Cardiac septum (tissue), 1 donor: ENCODE measurements around the gene RPS6KC1. TPM values are rescaled to one million over a fixed set of nuclear protein-coding genes. Genes with fewer than 3 reads are reported as not detected.

Experiments used
- DNase-seq: peaks from one replicate; pipeline ENCODE4 v3.0.0-alpha.2; 2020; ENCODE audit warnings: low spot score
- intact Hi-C: fragments of 100-400 bp; cut with DNase I; formaldehyde crosslinking; loops from one replicate; pipeline ENCODE4 v1.14.0; 2022
- total RNA-seq: library from RNA; stranded (reverse); fragmentation: NEBNext Ultra II Directional; extraction: Animal tissue kit (Norgen Biotek cat#: 25700); gene quantifications from one replicate; pipeline ENCODE4 v1.2.1, GENCODE V29; 2021
- donor health status: DM: no; HTN: no; CAD: no.

Gene RPS6KC1
- total RNA-seq, 1 donor from 2014 or later: 12.7 TPM

DNA sequence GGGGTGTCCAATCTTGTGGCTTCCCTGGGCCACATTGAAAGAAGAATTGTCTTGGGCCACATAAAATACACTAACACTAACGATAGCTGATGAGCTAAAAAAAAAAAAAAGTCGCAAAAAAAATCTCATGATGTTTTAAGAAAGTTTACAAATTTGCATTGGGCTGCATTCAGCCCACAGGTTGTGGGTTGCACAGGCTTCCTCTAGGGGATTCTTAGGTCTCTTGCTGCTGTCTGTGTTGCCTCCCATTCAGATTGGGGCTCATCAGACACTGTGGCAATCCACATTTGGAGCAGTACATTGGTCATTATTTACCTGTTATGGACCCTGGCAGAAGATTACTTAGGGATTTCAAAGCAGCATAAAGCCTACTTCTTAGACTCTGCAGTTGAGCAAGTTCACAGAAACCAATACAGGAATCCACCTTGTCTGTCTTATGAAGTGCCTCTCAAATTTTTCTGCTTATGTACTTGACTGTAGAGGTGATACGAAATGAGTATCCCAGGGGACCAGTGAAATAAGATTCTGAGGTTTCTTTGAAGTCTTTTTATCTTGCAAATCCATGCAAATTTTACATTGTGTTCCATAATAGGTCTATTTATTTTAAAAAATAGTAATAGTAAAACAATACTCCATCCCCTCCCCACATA lies 205.5 kb downstream of the RPS6KC1 start:
- DNase-seq: no peak
- intact Hi-C loops: no loop called here

DNA sequence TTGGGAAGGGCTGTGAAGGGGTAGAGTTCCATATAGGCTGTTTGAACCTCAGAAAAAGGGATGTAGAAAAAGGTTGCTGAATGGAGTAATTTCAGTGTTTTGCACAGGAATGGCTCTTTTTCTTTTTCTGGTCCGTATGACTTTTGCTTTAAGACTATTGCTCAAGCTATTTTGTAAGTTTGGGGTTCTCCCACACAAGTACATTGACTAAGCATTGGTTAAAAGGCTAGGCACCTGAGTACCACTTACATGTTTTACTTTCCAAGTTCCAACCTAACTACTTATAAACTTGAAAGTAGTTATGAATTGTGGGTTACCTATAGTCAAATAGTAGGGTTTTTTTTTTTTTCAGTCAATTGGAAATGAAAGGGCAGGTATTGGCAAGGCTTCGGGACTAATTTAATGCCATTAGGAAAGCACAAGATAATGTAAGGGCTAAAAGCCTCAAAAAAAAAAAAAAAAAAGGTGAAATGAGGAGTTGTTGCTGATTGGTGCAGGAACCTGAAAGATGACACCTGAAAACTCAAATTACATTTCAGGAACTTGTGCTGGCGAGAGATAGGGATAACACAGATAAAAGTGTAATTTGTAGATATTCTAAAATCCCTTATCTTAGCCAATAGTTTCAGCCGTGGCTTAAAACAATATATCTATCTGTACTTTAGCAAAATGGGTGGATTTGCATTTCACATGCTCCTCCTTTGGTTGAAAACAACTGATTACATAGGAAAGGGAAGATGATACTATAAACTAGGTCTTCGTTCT lies 209.5 kb downstream of the RPS6KC1 start:
- intact Hi-C loops: no loop called here
- no peak for DNase-seq

DNA sequence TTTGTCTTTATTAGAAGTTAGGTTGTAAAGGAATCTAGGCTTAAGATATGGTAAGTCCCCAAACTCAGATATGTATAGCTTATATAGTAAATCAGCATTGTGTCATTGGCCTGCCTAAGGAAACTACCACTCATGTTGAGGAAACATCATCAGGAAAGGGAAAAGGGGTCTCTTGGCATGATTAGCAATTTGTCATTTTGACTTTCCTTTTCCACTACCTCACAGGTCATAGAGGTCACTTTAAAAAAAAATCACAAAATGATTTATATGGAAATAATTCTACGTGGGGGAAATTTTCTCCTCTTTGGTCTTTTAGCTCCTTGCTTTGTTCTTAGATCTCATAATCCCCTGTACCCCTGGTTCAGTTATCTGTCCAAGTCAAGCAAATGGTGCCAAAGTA lies 213.5 kb downstream of the RPS6KC1 start:
- intact Hi-C loops: no loop called here
- no peak for DNase-seq

DNA sequence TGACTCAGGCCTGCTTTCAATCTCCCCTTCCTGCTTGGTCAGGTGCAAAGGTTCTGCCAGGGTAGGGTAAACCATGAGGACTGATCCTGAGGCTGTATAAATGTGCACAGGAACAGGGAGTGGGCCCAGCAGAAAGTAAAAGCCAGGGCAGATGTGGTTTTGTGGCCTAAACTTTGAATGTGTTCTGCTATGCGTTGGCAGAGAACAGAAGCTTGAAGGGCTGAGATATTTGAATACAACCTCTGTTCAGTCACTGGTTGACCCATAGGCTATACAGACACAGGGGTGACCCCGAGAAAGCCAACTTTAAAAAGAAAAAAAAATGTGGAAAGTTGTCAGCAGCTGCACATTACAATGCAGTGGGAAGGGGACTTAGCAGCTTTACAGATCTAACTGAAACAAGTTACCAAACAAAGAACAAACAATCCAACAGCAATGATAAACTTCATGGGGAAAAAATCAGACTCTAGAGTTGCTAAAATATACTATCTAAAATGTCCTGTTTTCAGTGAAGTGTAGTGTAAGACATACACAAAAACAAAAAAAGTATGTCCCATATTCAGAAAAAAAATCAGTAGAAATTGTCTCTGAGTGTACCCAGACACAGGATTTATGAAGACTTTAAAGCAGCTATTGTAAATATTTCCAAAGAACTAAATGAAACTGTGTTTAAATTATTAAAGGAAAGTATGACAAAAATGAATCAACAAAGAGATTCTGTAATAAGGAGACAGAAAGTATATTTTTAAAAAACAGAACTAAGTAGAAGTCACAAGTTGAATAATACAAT lies 216.1 kb downstream of the RPS6KC1 start:
- no peak for DNase-seq
- intact Hi-C loops: no loop called here

DNA sequence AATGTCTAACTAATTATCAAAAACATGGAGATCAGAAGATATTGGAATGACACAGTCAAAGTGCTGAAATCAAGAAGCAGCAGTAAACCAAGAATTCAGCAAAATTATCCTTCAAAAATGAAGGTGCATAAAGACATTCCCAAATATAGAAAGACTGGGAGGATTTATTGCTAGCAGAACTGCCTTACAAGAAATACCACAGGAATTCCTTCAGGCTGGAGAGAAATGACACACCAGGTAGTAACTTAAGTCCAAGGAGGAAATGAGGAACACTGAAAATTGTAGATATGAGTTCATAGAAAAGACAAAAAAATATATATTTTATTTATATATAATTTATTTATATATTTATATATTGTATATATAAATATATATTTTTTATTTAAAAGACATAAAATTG lies 217.2 kb downstream of the RPS6KC1 start:
- intact Hi-C loops: no loop called here
- DNase-seq: no peak

DNA sequence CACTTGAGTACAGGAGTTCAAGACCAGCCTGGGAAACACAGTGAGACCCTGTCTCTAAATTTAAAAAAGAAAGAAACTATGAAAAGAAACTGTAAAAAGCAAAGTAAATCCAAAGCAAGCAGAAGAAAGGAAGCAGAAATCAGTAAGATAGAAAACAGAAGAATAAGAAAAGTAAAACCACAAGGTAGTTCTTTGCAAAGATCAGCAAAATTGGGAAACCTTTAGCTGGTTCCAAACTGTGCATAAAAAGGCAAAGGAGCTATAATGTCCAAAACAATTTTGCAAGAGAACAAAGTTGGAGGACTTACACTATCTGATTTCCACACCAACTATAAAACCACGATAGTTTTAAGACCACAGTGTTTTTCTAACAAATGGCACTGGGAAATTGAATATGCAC lies 218.8 kb downstream of the RPS6KC1 start:
- intact Hi-C loops: no loop called here
- DNase-seq: no peak

DNA sequence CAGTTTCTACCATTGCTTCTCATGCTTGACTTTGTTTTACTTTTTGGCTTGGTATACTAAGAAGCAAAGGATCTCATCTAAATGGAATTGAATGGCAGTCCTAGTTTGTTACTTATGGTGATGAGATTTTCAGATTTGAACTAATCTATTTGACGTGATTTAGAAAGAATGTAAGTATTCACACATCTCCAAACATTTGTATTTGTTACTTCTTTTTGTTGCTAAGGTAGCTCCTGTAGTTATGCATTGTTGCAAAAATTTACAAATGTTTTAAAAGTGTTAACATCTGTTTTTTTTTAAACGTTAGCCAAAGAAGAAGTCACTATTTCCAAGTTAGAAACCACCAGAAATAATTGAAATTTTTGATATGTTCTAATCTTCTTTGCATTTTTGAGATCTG lies 222.5 kb downstream of the RPS6KC1 start:
- no peak for DNase-seq
- intact Hi-C loops: no loop called here

DNA sequence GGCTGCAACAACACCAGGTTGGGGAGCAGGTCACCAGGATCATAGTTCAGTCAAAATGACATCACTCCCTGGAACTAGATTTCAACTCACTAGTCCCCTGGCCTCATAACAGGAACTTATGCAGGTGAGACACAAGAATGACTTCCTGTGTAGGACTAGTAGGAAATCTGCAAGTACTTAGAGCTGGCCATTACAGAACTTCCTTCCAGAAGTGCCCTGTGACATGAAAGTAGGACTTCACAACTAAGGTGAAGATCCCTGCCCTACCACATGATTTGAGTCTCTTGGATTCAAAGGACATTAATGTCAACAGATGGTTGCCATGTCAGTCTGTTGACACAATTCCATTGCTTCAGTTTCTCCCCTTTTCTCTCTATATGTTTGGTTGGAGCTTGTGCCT lies 223.1 kb downstream of the RPS6KC1 start:
- DNase-seq: no peak
- intact Hi-C loops: no loop called here

DNA sequence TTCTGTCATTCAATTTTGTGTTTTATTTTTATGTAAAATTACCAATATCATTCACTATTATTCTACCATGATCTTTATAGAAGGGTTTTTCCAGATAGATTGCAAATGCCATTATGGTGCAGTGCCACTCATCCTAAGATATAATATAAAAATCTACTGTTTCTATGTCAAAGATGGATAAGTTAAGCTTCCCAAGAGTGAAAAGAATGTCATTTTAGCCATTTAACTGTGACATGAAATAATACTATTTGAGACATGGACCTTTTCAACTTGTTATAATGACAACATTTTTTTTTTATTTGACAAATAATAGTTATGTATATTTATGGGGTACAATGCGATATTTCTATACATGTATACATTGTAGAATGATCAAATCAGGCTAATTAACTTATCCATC lies 224.3 kb downstream of the RPS6KC1 start:
- intact Hi-C loops: no loop called here
- no peak for DNase-seq

DNA sequence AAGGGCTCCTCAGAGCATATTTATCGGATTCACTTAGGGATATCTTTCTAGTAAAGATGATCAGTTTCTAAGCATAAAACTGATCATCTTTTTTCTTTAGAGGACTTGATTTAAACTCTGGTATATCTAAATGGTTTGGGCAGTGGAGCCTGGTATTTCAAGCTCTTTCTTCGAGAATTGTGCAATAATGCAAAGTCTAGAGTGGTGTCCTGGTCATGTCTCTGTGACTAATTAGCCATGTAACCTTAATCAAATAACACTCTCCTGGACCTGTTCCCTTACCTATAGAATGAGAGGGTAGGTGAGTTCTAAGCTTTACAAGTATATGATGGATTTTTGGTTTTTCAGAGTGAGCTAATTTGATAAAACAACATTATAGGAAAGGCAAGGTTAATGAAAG lies 225.2 kb downstream of the RPS6KC1 start:
- no peak for DNase-seq

DNA sequence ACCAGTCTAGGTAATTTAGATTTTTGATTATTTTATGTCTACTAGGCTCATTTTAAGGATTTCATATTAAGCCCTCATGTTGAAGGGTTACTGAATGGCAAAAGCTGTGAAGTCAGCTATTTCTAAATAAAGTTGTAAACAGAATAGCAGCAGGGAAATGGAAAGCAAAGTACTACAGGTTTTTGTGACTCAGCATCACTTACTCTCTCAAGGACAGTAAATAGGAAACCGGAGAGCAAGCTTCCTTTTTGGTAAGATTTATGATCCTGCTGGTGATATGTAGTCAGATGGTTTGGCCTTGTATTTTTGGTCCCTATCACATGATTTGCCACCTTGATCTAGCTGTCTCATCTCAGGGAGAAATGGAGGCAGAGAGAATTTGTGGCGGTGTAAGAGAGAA lies 226.0 kb downstream of the RPS6KC1 start:
- DNase-seq: no peak
- intact Hi-C loops: no loop called here

More for the DNA sequence above, 225.2 kb downstream of the RPS6KC1 start:
- intact Hi-C loops: no loop called here

DNA sequence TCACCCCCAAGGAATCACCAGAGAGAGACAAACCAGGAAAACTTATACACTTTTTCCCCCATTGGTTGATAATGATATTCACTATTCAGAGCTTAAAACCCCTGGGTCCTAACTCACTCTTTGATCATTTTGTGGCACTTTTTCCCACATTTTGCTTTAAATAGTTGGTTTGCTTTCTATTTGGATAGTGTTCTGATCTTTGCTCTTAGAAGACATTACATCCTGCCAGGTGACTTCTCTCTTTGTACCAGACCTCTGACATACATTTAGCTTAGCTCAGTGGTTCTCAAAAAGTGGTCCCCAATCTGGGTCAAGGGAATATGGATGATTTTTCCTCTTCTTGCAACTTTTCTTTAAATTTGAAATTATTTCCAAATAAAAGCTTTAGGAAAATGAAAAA lies 228.4 kb downstream of the RPS6KC1 start:
- intact Hi-C loops: no loop called here
- DNase-seq: no peak

DNA sequence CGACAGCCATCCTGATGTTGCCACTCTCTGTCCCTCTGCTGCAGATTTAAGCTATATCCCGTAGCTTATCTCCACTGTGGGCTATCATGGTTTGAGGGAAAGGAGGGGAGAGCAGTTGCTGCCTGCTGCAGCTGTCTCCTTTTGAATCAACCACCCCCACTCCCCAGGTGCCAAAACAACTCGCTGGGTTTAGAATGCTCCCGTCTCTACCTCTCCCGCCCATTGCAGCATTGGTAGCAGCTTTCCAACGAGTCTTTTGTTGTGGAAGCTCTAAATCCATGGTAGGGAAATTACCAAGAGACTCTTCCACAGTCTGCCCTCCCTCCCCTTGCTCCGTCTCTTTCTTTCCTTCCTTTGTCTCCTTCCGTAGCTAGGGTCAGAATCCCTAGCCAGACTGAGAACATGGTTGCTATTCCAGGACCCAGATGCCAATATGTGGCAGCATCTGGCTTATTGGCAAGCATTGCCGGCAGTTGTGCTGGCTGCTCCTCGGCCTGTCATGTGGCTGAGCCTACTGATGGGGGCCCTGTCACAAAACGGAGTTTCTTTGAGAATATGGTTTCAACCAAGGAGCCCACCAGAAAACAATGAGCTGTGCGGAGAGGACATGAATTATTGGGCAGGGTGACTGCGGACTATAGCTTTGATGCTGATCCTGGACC lies 230.7 kb downstream of the RPS6KC1 start:
- no peak for DNase-seq
- intact Hi-C loops: no loop called here

DNA sequence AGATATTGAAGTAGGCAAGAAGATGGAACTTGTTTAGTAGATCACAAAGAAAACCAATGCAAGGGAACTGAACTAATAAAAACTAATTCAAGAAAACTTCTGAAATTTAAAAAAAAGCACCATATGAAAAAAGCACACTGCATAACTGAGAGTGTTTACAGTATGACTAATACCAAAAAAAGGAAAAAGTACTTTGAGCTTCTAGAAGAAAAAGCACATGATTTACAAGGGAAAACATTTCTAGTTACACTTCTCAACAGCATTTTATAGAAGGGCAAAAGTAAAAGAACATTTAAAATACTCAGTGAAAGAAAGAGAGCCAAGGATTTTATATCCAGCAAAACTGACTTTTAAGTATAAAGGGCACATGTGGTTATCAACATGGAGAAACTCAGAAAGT lies 233.6 kb downstream of the RPS6KC1 start:
- DNase-seq: no peak
- intact Hi-C loops: no loop called here

DNA sequence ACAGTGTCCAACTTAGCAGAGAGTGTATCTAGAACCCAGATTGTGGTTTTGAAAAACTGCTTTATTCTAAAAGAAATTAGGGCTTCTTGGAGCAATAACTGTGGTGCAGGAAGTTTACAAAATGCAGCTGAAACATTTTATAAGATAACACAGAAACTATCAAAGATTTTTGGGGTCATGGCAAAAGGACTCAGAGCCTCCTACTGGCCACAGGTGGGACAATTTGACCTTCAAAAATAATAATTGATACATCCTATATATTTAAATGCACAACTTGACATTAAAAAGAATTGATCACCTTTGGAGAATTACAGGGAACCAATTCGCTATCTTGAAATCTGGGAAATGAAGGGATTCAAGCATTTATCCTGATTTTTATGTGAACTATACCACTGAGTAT lies 235.2 kb downstream of the RPS6KC1 start:
- intact Hi-C loops: no loop called here

DNA sequence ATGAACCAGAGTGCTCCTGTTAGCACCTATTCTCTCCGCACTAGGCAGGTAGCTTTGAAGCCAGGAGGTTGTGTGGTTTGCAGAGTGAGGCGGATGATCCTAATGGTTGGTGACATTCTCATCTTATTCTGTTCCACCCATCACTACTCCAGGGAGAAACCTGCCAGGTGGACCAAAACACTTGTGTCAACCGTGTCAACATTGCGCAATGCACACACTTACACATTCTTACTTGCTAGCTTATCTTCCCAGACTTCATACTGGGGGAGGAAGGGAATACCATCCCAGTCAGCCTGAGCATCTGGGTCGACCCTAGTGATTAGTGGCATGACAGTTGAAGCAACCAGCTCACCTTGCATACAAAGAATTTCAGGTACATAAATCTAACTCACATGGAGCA lies 236.9 kb downstream of the RPS6KC1 start:
- intact Hi-C loops: no loop called here
- no peak for DNase-seq

More for the DNA sequence above, 235.2 kb downstream of the RPS6KC1 start:
- no peak for DNase-seq

DNA sequence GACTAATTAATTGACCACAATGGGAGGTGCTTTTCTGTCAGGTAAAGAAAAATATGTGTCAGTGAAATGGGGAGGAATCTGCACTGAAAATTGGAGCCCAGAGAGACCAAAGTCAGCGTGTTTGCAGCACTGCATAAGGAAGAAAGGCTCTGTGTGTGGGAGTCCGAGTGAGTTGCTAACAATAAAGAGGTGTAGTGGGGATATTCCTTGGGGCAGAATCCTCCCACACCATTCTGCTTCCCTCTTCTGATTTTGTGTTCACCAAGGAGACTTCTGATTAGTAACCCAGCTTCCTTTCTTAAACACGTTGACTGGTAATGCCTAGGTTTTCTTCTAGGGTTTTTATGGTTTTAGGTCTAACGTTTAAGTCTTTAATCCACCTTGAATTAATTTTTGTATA lies 240.5 kb downstream of the RPS6KC1 start:
- intact Hi-C loops: no loop called here
- DNase-seq: no peak

DNA sequence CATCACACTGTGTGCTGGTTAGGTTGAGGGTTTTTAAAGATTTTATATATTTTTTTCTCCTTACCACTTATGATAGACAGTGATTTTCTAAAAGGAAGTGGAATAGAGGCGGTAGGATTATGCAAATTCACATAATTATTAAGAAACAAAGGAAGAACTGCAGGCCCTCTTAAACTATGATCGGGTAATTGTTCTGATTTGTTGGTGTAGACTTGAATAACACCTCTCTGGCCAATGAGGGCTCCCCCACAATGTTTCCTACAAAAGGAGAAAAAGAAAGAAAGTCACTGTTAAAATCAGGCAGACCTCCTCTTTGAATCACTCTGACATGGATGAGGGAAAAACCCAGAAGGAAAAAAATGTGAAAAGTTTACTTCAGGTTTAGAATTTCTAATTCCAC lies 241.6 kb downstream of the RPS6KC1 start:
- intact Hi-C loops: no loop called here
- DNase-seq: no peak

DNA sequence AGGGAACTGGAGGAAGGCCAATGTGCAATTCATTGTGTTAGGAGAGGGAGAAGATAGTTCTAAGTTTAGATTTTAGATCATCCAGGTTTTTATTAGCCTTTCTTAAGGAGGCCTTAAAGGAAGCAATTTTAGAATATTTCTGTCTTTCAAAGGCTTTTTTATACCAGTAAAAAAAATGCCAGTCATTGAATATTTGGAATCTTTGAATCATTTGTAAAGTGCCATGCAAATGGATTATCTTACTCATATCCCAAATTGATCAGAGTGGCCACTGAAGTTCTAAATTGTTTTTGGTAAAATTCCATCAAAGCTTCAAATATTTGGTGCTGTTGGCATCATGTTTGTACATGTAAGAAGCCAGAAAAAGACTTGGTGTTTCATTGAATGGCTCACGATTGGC lies 244.8 kb downstream of the RPS6KC1 start:
- intact Hi-C loops: no loop called here
- no peak for DNase-seq

DNA sequence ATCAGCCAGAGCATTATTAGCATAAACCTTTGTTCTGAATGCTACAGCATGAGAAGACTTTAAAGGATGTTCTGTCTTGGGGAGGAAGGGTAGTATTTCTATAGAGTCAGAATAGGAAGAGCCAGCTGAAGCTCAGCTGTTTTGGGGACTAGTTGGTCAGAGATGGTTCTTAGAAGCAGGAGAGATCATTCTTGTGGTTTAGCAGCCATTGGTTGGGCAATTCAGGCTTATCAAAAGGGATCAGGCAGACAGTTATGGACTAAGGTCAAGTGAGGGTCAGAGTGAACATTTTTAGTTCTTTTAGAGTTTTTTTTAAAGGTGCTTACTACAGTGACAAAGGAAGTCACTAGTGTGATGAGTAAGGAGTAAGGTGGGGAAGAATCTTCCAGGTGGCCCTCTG lies 245.5 kb downstream of the RPS6KC1 start:
- no peak for DNase-seq
- intact Hi-C loops: no loop called here
